Type B pancreatic cell (in vitro differentiated cells): ENCODE measurements around the gene PHRF1. TPM values are rescaled to one million over a fixed set of nuclear protein-coding genes. Genes with fewer than 3 reads are reported as not detected.
A peak's percentile ranks its signal among the peaks of the same experiment; 100 is the strongest.

Experiments
- DNase-seq: peaks from one replicate; pipeline ENCODE4 v3.0.0; 2021; ENCODE audit warnings: mixed read lengths; ENCODE audit not compliant: unreplicated experiment; ENCODE audit errors: extremely low spot score
- H3K27ac Mint-ChIP-seq: 2 replicates; pipeline ENCODE4 v1.8.0; 2021; ENCODE audit warnings: mild to moderate bottlenecking, mixed read lengths
- H3K27me3 Mint-ChIP-seq: 2 replicates; pipeline ENCODE4 v1.8.0; 2021; ENCODE audit warnings: mixed read lengths
- H3K36me3 Mint-ChIP-seq: 2 replicates; pipeline ENCODE4 v1.8.0; 2021; ENCODE audit warnings: mixed read lengths
- H3K4me1 Mint-ChIP-seq: one replicate; pipeline ENCODE4 v1.8.0; 2021; ENCODE audit warnings: mixed read lengths; ENCODE audit not compliant: unreplicated experiment
- H3K4me3 Mint-ChIP-seq: 2 replicates; pipeline ENCODE4 v1.8.0; 2021; ENCODE audit warnings: mild to moderate bottlenecking, mixed read lengths
- H3K9me3 Mint-ChIP-seq: 2 replicates; pipeline ENCODE4 v1.8.0; 2021; ENCODE audit warnings: mixed read lengths
- CTCF ChIP-seq: fragments of 200-600 bp; sonication (generic); conservative IDR thresholded peaks from 2 replicates; pipeline ENCODE4 v1.5.0; 2021; ENCODE audit warnings: antibody characterized with exemption, mild to moderate bottlenecking
- total RNA-seq: library from RNA; stranded (reverse); gene quantifications from 2 replicates; pipeline ENCODE4 v1.2.1, GENCODE V29; 2021; ENCODE audit warnings: low replicate concordance

Gene PHRF1
- total RNA-seq, 1 donor from 2014 or later, result 38.7 TPM

GRCh38 chr11:574632-575312 lies 1.5 kb upstream of the PHRF1 start:
- DNase-seq, result no peak
- Mint-ChIP-seq H3K9me3 (no peaks in the 10 kb centered on the region), H3K27me3 (peaks cover 13% of the 10 kb centered on the region), H3K27ac (peak overlapping the region; percentile 96), H3K36me3 (no peaks in the 10 kb centered on the region), H3K4me1 (peaks cover 16% of the 10 kb centered on the region), H3K4me3 (peak overlapping the region; percentile 94)
- TF ChIP-seq CTCF, result no peak

GRCh38 chr11:575313-575995 lies 816 bp upstream of the PHRF1 start:
- Mint-ChIP-seq H3K9me3 (no peaks in the 10 kb centered on the region), H3K4me1 (peaks cover 20% of the 10 kb centered on the region)

GRCh38 chr11:576811-577610 lies 741 bp downstream of the PHRF1 start:
- peak overlapping the region; percentile 88 for H3K27ac Mint-ChIP-seq
- H3K27me3 Mint-ChIP-seq, result peaks cover 13% of the 10 kb centered on the region
- peaks cover 23% of the 10 kb centered on the region for H3K4me1 Mint-ChIP-seq
- no peak for TF ChIP-seq CTCF
- peak overlapping the region; percentile 92 for H3K4me3 Mint-ChIP-seq
- H3K9me3 Mint-ChIP-seq, result no peaks in the 10 kb centered on the region
- DNase-seq, result no peak
- peaks cover 3% of the 10 kb centered on the region for H3K36me3 Mint-ChIP-seq

More at GRCh38 chr11:575313-575995, 816 bp upstream of the PHRF1 start:
- DNase-seq, result peak; percentile 85
- H3K27me3 Mint-ChIP-seq, result peaks cover 13% of the 10 kb centered on the region
- peak overlapping the region; percentile 96 for H3K27ac Mint-ChIP-seq
- no peak for TF ChIP-seq CTCF
- no peaks in the 10 kb centered on the region for H3K36me3 Mint-ChIP-seq
- peak overlapping the region; percentile 94 for H3K4me3 Mint-ChIP-seq

- DNase-seq, result no peak
- no peak for TF ChIP-seq CTCF
- Mint-ChIP-seq H3K9me3 (no peaks in the 10 kb centered on the region), H3K27ac (peak overlapping the region; percentile 88), H3K36me3 (peaks cover 3% of the 10 kb centered on the region), H3K27me3 (peaks cover 13% of the 10 kb centered on the region), H3K4me3 (peak overlapping the region; percentile 92), H3K4me1 (peaks cover 23% of the 10 kb centered on the region)
These were observed 1.3 kb downstream of the PHRF1 start for GRCh38 chr11:577611-577894.

- H3K27ac Mint-ChIP-seq, result peak overlapping the region; percentile 29
- peaks cover 3% of the 10 kb centered on the region for H3K36me3 Mint-ChIP-seq
- H3K27me3 Mint-ChIP-seq, result peaks cover 13% of the 10 kb centered on the region
- DNase-seq, result no peak
- TF ChIP-seq CTCF, result no peak
- H3K4me3 Mint-ChIP-seq, result peak overlapping the region; percentile 92
- no peaks in the 10 kb centered on the region for H3K9me3 Mint-ChIP-seq
- H3K4me1 Mint-ChIP-seq, result peaks cover 23% of the 10 kb centered on the region
These were observed 2.2 kb downstream of the PHRF1 start for GRCh38 chr11:578276-579035.
